CD4-positive, alpha-beta T cell treated with Interleukin-12 subunit alpha and Interleukin-12 subunit beta, for 1 hour (primary cell): Measurements from ENCODE around the gene SPACA7.
"Not testable (repeated sequence)": the region's sequence is repeated elsewhere in the genome, so short reads cannot be mapped to it uniquely, and the experiment has no call there.

Source experiments
- DNase-seq: peaks from one replicate; pipeline ENCODE4 v3.0.0-alpha.2; 2020

SPACA7 gene

GRCh38 chr13:112351825-112352224, 24.3 kb upstream of the SPACA7 start:
- no peak for DNase-seq

- DNase-seq, result no peak
Observed at GRCh38 chr13:112353856-112354255, 22.3 kb upstream of the SPACA7 start.

GRCh38 chr13:112354330-112355273, 21.6 kb upstream of the SPACA7 start:
- no peak for DNase-seq

- no peak for DNase-seq
Observed at GRCh38 chr13:112355274-112355838, 20.8 kb upstream of the SPACA7 start.

GRCh38 chr13:112356190-112356589, 20.0 kb upstream of the SPACA7 start:
- no peak for DNase-seq

GRCh38 chr13:112358156-112358555, 18.0 kb upstream of the SPACA7 start:
- DNase-seq, result no peak

- no peak for DNase-seq
Observed at GRCh38 chr13:112362021-112362420, 14.1 kb upstream of the SPACA7 start.

GRCh38 chr13:112363867-112364528, 12.2 kb upstream of the SPACA7 start:
- DNase-seq, result no peak

GRCh38 chr13:112366907-112367646, 9.1 kb upstream of the SPACA7 start:
- no peak for DNase-seq

GRCh38 chr13:112368883-112369282, 7.3 kb upstream of the SPACA7 start:
- DNase-seq, result no peak

- DNase-seq, result no peak
Observed at GRCh38 chr13:112370311-112370710, 5.8 kb upstream of the SPACA7 start.

- no peak for DNase-seq
Observed at GRCh38 chr13:112374271-112374670, 1.9 kb upstream of the SPACA7 start.

GRCh38 chr13:112391746-112392145, 15.6 kb downstream of the SPACA7 start:
- no peak for DNase-seq

- DNase-seq, result no peak
Observed at GRCh38 chr13:112392719-112393118, 16.6 kb downstream of the SPACA7 start.

GRCh38 chr13:112395022-112395421, 18.9 kb downstream of the SPACA7 start:
- DNase-seq, result not testable (repeated sequence)

- DNase-seq, result not testable (repeated sequence)
Observed at GRCh38 chr13:112395941-112396340, 19.8 kb downstream of the SPACA7 start.

GRCh38 chr13:112397108-112397507, 21.0 kb downstream of the SPACA7 start:
- DNase-seq, result no peak

- not testable (repeated sequence) for DNase-seq
Observed at GRCh38 chr13:112398347-112398746, 22.2 kb downstream of the SPACA7 start.

- not testable (repeated sequence) for DNase-seq
Observed at GRCh38 chr13:112409828-112410227, 33.7 kb downstream of the SPACA7 start.

- DNase-seq, result no peak
Observed at GRCh38 chr13:112416647-112417046, 40.5 kb downstream of the SPACA7 start.

GRCh38 chr13:112417079-112417478, 40.9 kb downstream of the SPACA7 start:
- no peak for DNase-seq

GRCh38 chr13:112424098-112424497, 47.9 kb downstream of the SPACA7 start:
- no peak for DNase-seq

- no peak for DNase-seq
Observed at GRCh38 chr13:112428704-112429103, 52.5 kb downstream of the SPACA7 start.
